GM21515 (cell line): ENCODE results near the gene B3GAT1.
A peak's percentile ranks its signal among the peaks of the same experiment; 100 is the strongest.
"Not testable (repeated sequence)": the region's sequence is repeated elsewhere in the genome, so short reads cannot be mapped to it uniquely, and the experiment has no call there.

ENCODE experiments used
- ATAC-seq: cut with Tn5 transposase; IDR thresholded peaks from one replicate; pipeline ENCODE4 v1.9.1; 2021; ENCODE audit not compliant: unreplicated experiment

B3GAT1 gene

DNA sequence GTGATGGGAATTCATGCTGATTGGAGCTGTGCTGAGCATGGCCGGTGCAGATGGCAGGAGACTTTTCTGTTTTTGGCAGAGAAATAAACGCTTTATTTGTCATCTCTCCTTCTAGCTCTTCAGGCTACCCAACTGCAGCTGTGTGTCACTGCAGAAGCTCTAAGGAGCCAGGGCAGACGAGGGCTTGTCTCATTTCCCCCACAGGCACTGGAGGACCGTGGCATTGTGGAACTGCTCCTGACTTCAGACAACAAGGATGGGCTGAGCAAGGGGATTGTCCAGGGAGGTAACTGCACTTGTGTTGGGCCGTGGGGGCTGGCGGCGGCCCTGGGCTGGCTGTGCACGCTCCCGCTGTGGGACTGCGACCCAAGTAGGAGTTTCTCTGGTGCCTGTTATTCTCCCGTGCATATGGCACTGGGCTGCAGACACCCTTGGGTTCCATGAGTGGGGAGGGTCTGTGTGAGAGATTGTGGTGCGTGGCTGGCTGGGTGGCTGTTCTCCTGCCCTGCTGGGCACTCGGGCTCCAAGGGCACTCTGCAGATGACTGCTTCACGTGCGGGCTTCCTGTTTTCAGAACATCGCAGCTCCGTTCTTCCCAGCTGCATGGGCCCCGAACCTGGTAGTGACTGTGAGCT, 53.1 kb downstream of the B3GAT1 start:
- ATAC-seq: no peak

DNA sequence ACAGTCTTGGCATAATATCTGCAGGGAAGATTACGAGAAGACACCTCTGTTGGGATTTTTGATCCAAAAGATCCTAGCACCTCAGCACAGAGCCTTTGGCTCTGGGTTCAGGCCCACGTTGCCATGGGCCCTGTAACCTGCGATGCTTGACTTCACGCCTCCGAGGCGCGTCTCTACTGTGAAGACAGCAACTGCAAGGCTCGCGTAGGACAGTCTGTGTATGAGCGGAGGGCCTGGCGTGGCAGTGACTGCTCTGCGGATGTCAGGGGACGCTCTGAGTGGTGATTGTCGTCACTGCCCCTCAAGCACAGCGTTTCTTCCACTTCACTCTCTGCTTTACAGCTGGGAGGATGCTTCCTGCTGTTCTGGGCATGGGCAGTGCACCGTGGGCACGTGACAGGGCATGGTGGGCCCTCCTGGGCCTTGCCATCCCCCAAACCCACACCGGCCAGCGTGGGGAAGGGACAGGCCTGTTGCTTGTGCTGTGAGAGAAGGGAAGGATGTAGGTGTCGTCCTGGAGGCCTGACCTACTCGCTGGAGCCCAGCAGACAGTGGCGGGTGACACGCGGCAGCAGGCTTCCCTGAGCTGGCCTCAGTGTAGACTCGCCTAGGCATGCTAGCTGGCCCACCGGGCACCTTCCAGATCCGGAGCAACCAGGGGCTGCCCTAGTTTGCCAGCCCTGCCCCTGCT, 53.7 kb downstream of the B3GAT1 start:
- ATAC-seq: no peak

DNA sequence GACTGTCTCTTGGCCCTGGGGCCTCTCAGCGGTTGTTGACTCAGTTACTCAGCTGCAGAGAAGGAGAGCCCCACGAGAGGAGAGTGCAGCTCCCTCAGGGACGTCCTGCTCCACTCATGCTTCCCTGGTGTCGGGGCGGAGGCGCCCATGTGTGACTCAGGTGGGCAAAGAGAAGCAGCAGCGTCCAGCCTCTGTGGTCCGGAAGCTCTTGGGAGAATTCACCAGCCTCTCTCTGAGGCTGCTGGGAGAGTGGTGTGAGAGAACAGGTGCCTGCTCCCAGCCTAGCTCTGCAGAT, 54.5 kb downstream of the B3GAT1 start:
- ATAC-seq: no peak

DNA sequence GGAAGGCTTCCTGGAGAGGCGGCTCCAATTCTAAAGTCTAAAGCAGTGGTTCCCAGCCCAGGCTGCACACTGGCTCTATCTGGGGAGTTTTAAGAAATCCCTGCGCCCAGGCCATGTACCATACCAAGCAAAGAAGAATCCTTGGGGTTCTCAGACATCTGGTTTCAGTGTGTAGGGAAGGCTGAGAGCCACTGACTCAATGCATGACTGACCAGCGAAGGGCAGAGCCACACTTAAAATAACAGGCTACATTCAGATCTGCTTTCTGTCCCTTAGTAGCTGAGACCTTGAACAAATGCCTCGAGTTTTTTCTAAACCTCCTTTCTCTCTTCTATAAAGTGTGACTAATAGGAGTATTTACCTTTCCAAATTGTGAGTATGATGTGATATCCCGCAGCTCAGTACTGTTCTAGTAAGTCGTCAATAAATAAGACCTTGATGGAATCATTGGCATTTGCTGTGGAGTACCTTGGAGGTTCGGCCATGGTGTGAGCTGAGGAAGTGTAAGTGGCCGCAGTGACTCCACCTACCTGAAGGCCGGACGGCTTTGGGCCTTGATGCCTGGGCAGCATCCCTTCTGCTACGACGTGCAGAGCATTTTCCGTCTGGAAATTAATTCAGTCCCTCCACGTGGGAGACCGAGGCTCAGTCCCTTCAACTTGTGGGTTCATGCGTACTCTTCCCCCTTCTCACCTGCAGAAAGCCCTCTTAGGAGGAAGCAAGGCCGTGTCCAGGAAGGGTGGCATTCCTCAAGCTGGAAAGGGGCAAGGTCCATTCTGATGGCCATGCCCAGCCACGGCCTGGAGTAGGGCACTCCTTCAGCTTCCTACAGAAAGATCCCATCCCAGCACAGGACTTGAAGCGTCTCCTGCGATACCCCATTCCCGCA, 55.1 kb downstream of the B3GAT1 start:
- ATAC-seq: no peak

DNA sequence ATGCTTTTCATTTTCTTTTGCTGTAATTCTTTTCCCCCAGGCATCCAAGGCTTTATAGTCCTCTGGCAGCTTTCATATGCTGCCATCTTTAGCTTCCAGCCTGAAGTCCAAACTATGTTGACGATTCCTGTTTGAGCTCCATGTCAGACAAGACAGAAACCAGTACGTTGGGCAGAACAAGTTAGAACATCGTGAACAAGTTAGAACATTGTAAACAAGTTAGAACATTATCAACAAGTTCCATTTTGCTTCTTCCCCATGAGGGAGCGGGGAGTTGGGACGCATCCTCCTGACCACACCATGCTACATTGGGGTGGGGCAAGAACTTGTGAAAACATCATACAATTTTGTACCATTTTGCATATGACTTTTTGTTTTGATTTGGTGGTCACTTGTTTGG, 56.4 kb downstream of the B3GAT1 start:
- ATAC-seq: no peak

DNA sequence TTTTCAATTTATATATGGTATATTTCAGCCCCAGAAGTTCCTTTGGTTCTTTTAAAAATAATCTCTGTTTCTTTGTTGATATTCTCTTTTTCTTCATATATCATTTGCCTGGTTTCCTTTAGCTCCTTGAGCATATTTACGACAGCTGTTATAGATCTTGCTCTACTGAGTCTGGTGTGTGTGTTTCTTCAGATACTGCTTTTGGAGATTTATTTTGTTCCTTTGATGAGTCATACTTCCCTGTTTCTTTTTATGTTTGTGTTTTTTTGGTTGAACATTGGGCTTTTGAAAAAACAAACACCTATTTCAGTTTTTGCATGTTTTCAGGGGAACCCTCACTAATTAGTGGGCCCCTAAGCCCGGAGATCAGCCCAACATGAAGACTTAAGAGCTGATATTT, 56.9 kb downstream of the B3GAT1 start:
- no peak for ATAC-seq

DNA sequence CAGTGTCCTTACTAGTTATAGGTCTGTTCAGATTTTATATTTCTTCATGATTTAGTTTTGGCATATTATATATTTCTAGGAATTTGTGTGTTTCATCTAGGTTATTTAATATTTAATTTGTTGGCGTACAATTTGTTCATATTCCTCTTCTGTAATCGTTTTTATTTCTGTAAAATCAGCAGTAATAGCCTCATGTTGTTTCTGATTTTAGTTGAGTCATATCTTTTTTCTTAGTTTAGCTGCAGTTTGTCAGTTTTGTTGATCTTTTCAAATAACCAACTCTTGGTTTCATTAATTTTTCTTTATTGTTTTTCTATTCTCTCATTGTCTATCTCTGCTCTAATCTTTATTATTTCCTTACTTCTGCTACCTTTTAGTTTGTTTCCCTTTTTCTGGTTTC, 59.9 kb downstream of the B3GAT1 start:
- ATAC-seq: no peak

DNA sequence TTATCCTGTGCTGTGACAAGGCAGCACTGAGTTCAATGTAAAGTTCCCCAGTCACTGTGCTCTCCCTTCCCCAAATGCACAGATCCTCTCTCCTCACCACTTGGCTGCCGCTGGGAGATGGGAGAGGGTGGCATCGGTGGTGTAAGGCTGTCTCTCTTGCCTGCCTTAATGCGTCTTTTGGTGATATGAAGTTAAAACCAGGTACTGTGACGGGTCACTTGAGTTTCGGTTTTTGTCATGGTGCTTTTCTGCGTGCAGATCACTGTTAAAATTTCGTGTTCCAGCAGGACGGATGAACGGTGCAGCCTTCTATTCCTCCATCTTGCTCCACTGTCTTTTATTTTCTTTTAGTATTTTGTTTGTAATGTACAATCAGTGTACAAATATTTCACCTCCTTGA, 61.7 kb downstream of the B3GAT1 start:
- peak; percentile 64 for ATAC-seq

DNA sequence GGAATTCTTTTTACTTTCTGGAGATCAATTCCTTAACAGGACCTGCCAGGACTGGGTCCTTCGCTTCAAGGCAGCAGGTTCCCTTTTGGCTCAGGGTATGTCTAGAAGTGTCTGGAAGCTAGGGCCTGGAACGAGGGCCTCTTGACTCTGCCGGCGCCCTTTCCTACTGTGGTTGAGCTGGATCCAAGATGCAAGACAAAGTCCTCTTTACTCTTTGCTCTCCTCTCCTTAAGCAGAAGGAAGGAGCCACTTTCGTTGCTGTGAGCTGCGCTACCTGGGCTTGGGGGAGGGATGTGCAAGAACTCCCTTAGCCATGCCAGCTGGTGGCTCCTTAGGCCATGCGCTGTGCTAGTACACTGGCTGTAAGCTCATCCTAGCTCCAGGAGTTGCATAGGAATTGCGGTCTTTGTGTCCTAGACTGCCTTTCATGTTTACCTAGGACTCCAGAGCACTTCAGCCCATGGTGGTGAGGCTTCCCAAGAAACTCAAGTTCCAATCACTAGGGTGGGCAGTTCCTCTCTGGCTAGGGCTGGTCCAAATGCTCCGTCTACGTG, 62.2 kb downstream of the B3GAT1 start:
- ATAC-seq: peak; percentile 28

DNA sequence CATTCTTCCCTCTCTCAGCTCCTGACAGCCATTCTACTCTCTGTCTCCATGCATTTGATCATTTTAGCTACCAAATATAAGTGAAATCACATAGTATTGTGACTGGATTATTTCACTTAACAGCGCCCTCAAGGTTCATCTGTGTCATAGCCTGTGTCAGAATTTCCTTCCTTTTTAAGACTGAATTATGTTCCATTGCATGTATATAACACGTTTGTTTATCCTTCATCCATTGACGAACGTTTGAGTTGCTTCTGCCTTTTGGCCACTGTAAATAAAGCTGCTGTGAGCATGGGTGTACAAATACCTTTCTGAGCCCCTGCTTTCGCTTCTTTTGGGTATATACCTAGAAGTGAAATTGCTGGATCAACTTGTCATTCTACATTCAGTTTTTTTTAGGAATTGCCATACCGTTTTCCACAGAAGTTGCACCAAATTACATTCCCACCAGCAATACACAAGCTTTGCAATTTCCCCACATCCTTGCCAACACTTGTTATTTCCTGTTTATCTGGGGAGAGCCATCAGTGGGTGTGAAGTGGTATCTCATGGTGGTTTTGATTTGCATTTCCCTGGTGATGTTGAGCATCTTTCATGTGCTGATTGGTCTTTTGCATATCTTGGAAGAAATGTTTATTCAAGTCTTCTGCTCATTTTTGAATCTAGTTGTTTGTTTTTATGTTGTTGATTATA, 62.8 kb downstream of the B3GAT1 start:
- no peak for ATAC-seq

DNA sequence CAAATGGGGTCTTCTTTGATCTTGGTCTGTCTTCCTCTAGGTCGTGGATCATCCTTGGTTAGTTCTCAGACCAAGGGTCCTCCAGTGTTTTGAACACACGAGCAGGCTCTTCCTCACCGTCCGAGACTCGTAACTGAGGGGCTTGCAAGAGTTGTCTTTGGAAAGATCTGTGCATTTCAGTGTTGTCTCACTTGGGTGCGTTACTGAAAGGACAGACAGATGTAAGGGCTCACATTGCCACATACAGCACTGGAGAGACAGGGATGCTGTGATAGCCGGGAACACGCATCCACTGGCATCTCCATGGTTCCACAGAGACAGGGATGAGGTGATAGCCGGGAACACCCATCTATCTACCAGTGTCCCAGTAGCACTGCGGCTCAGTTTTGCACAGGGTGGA, 64.6 kb downstream of the B3GAT1 start:
- no peak for ATAC-seq

DNA sequence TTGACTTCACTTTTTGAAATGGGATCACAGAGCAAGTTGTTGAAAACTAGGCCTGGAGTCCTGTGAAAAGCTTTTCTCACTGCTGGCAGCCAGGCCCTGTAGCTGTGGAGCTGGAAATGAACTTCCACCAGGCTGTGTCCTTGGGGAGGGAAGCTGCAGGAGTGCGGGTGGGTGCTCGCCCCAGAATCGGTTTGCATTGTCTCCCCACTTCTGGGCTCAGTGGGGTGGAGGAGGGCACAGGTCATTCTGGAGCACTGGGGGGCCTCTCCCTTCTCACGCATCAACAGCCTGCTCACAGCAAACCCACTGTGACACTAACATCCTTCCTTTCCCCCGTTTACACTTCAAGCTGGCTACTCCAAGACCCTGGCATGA, 65.1 kb downstream of the B3GAT1 start:
- ATAC-seq: no peak

DNA sequence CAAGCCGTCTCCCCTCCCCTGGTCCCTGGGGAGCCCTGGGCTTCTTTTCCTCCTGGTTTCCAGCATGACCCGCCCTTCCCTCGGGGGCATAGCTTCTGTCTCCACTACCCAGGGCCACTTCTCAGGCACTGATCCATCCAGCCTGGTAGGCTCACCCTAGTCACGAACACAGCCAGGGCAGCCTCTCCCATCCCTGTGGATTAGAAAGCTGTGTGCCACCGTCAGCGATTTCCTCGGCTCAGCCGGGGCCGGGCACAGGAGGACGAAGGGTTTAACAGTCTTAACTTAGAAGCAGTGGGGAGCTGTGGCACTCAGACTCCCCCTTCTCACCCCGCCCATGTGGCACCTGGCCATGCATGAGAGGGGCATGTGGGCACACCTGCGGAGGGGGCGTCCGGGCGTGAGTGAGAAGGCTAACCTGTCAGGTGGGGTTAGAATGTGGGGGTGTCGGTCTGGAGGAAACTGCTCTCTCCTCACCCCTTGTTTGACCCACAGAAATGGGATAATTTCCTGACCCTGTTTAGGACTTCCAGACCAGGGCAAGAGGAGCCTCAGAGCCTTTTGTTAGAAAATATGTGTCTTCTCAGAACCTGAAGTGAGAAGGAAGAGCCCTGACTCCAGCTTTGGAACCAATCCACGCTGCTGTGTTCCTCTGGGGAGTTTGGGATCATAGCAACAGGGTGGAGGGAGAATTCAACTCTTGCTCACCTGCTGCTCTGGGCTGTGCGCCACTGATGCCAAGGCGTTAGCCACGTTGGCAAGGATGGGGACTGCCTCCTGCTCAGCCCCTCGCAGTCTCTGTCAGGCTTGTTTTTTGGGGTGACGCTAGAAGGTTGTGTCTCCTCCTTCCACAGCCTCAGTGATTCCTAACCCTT, 65.7 kb downstream of the B3GAT1 start:
- no peak for ATAC-seq

DNA sequence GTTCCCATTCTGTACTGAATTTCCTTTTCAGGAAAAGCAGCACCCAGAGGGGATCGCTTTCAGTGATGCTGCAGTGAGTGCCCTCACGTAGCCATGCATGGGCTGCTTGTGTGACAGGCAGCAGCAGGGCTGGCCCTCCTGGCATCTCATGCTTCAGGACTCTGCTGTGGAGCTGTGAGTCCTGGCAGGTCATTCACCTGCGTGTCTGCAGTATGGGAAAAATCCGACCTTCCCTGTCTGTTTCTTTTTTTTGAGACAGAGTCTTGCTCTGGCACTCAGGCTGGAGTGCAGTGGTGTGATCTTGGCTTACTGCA, 66.8 kb downstream of the B3GAT1 start:
- no peak for ATAC-seq

DNA sequence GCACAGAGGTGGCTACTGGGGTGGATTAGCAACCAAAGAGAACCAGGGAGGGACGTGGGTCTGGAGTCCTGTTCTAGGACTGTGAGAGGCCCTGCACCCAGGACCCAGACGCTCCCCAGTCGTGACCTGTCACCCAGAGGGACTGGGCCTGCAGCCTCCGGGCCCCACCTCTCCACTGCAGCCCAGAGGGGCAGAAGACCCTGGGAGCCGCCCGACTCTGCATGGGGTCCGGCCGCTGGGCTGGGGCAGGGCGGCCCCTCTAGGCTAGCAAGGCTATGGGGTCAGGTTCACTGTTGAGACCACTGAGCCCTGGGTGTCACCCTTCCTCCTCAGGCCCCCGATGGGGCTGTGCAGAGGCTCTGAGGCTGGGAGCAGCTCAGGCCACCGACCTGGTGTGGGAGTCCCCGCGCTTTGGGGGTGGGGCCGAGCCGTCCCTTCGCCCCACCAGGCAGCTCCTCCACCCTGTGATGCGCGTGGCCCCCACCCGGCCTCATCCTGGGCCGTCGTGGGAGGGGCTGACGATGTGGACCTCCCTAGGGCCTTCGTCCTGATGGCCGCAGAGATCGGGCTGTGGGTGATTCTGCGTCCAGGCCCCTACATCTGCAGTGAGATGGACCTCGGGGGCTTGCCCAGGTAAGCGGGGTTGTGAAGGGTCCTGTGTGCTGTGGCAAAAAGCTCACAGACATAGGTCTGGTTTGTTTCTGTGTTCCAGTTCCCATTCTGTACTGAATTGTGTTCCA, 67.4 kb downstream of the B3GAT1 start:
- not testable (repeated sequence) for ATAC-seq

DNA sequence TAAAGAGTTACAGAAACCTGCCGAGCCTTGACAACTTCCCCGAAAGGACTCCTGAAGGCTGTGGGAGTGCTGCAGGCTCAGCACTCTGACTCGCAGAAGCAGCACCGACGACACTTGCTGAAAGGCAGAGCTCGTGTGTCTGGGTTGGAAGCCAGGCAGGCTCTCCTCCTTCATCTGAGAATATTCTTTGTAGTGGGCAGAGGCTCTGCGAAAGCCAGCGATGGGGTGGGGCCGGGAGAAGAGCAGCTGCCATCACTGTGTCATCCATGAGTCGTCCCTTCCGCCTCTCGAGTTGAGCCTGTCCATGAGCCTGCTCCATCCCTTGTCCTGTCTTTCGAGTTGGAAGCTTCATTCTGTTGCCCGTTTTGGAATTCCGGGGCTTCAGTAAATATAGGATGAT, 68.4 kb downstream of the B3GAT1 start:
- no peak for ATAC-seq

DNA sequence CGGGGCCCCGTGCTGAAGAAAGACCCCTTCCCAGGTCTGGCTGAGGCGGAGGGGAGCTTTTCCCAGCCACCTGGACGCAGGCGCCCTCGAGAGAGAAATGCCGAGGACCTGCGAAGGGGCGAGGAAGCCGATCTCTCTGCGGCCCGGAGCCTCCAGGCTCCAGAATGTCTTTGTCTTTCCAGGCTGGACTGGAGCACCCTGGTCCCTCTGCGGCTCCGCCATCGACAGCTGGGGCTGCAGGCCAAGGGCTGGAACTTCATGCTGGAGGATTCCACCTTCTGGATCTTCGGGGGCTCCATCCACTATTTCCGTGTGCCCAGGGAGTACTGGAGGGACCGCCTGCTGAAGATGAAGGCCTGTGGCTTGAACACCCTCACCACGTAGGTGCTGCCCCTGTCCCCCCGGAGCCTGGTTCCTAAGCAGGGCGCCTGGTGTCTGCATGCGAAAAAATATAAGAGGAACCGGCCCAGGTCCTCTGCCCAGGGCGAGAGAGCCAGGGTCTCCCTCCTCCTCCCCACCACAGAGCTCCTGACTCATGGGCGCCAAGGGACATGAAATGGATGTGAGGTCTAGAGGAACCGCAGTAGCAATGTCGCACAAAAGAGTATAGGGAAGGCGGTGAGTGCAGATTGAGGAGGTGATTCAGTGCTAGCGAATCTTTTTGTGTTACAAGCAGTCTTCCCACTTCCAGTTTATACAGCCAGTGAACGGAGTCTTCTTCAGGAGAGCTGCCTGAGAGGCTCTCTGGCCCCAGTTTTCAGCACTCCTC, 69.3 kb downstream of the B3GAT1 start:
- no peak for ATAC-seq

DNA sequence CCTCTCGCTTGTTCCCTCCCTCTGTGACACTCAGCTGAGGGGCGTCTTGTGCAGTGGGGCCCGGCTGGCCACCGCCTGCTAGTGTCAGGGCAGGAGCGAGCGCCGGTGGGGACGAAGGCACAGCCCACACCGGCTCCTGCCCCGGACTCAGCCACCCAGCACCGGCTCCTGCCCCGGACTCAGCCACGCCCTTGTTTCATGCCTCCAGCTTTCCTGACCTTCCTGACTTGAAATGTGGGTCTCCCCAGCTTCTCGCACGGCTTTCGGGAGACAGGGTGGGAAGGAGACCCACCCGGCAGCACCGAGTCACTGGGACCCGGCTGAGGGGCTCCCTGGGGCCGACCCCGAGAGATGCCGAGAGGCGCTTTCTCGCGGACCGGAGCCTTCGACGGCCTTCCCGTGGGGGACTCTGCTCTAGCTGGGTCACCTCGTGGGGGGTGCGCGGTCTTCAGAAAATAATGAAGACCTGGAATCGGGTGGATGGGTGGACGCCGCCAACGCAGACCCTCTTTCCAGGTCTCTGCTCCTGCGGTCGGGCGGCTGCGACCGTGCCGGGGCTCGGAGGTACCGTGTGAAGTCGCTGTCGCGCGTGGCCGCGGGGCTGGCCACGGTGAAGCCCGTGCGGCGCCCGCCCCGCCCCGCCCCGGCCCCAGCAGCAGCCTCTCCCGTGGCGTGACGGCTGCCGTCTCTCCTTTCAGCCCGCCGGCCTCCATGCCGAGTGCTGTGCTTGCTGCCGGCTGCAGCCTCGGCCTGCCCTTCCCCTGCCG, 70.1 kb downstream of the B3GAT1 start:
- no peak for ATAC-seq
